Right ventricle myocardium superior (tissue), 1 donor: ENCODE data around the gene IMMP1L. TPM values are rescaled to one million over a fixed set of nuclear protein-coding genes. Genes with fewer than 3 reads are reported as not detected.

ENCODE experiments used
- ATAC-seq: fragments of 200-7000 bp; cut with Tn5 transposase; one replicate; pipeline ENCODE4 v1.9.1; 2020; ENCODE audit warnings: mild to moderate bottlenecking; ENCODE audit not compliant: poor library complexity
- DNase-seq: peaks from one replicate; pipeline ENCODE4 v3.0.0-alpha.2; 2020
- intact Hi-C: fragments of 100-400 bp; cut with DNase I; formaldehyde crosslinking; loops from one replicate; pipeline ENCODE4 v1.11.2; 2022
- total RNA-seq: library from RNA; stranded (reverse); fragmentation: NEBNext Ultra II Directional; extraction: Animal tissue kit (Norgen Biotek cat#: 25700); gene quantifications from one replicate; pipeline ENCODE4 v1.2.1, GENCODE V29; 2021
- donor health status: DM: no; HTN: yes; CAD: no; lungs with severe emphysema.

The IMMP1L gene
- total RNA-seq, 1 donor from 2014 or later = 20.3 TPM

GRCh38 chr11:31417357-31417756 is 92.1 kb downstream of the IMMP1L start:
- DNase-seq = no peak
- ATAC-seq = no peak
- intact Hi-C loops = no loop called here

DNA sequence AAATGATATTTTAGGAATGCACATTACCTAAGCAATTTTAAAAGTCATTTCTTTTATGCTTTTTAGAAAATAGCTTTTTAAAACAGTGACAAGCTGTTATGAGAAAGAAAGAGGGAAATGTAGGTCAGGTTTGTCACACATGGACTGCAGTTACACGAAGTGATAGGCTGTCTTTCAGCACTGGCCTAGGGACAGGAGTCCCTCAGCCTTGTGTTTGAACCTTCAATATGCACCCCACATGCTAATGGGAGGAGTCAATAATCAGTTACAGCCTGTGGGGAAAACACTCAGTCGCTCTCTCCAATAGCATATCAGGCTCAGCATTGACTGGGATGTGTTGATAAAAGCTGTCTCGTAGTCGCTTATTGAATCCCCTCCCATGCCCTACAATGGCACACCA is 94.0 kb downstream of the IMMP1L start:
- intact Hi-C loops = no loop called here
- ATAC-seq (no peak), DNase-seq (no peak)

- DNase-seq (no peak), ATAC-seq (no peak)
- intact Hi-C loops = no loop called here
Observed at GRCh38 chr11:31414338-31414737, 95.1 kb downstream of the IMMP1L start.

GRCh38 chr11:31412946-31413345 is 96.5 kb downstream of the IMMP1L start:
- no peak for DNase-seq
- ATAC-seq = no peak
- intact Hi-C loops = no loop called here

- DNase-seq (no peak), ATAC-seq (no peak)
- intact Hi-C loops = no loop called here
Observed at GRCh38 chr11:31408201-31408600, 101.2 kb downstream of the IMMP1L start.

DNA sequence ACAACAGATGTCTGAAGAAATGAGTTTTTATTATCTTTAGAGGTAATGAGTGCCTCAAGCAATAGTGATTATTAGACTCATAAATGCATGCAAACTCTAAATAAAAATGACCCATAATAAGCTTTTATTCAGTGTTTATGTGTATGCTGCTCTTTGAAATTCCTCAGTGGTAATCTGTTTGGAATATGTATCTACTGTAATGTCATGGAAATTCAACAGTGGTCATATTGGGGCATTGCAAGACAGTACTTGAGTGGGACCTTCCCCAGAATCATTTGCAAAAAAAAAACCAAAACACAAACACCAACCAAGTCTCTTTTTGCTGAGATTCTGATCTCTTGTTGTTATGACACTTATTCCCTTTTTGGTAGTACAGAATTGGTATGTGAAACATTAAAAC is 104.8 kb downstream of the IMMP1L start:
- intact Hi-C loops = no loop called here
- no peak for ATAC-seq

GRCh38 chr11:31397239-31397834 is 112.1 kb downstream of the IMMP1L start:
- intact Hi-C loops = no loop called here
- DNase-seq = no peak
- peak; percentile 34 for ATAC-seq

More for the DNA sequence above, 104.8 kb downstream of the IMMP1L start:
- DNase-seq = no peak

GRCh38 chr11:31387379-31387778 is 122.0 kb downstream of the IMMP1L start:
- DNase-seq (no peak), ATAC-seq (no peak)
- intact Hi-C loops = no loop called here

DNA sequence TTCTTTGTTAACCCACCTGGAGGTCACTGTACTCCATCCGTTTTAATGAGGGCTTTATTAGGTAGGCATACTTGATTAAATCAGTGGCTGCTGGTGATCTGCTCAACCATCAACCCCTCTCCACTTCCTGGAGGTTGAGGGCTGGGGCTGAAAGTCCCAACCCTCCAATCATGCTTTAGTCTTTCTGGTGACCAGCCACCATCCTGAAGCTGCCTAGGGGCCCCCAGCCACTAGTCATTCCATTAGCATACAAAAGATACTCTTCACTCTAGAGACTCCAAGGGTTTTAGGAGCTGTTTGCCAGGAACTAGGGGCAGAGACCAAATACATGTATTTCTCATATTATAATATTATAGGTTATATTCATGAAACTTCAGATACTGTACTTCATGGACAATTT is 126.3 kb downstream of the IMMP1L start:
- intact Hi-C loops = no loop called here
- no peak for ATAC-seq

More for the DNA sequence above, 126.3 kb downstream of the IMMP1L start:
- DNase-seq = no peak

Other genes starting within 250 kb of the IMMP1L start
- 0.11 TPM for gene DCDC1, start 139.9 kb downstream of the IMMP1L start, total RNA-seq
- gene DNAJC24, start 139.8 kb downstream of the IMMP1L start, total RNA-seq = 16.6 TPM
- 14.7 TPM for gene ELP4, start 145 bp upstream of the IMMP1L start, total RNA-seq